GM12875 (cell line): Measurements from ENCODE around the gene OR2B2.

Experiments
- H3K4me3 ChIP-seq: one replicate; pipeline ENCODE4 v1.5.1; 2011; ENCODE audit warnings: low read depth, low read length, control low read depth
- CTCF ChIP-seq: IDR thresholded peaks from 2 replicates; pipeline ENCODE4 v1.5.1; 2011; ENCODE audit warnings: low read depth, mild to moderate bottlenecking, control low read depth, inconsistent platforms, low read length, moderate library complexity, borderline replicate concordance; ENCODE audit not compliant: insufficient read depth

OR2B2 gene

GRCh38 chr6:27871924-27872638 is 40.1 kb downstream of the OR2B2 start:
- H3K4me3 ChIP-seq: peak overlapping the region; percentile 58
- TF ChIP-seq CTCF: peak; percentile 45; the same call in 1 of the 2 replicates

- TF ChIP-seq CTCF: no peak
- no peak overlapping the region for H3K4me3 ChIP-seq
Observed at GRCh38 chr6:27870291-27870870, 41.8 kb downstream of the OR2B2 start.

- no peak for TF ChIP-seq CTCF
- H3K4me3 ChIP-seq: no peak overlapping the region
Observed at GRCh38 chr6:27868311-27868710, 43.9 kb downstream of the OR2B2 start.

GRCh38 chr6:27867945-27868300 is 44.3 kb downstream of the OR2B2 start:
- H3K4me3 ChIP-seq: no peak overlapping the region
- TF ChIP-seq CTCF: no peak

- no peak for TF ChIP-seq CTCF
- peak overlapping the region; percentile 61 for H3K4me3 ChIP-seq
Observed at GRCh38 chr6:27867051-27867944, 44.9 kb downstream of the OR2B2 start.

GRCh38 chr6:27866357-27867050 is 45.7 kb downstream of the OR2B2 start:
- peak overlapping the region; percentile 61 for H3K4me3 ChIP-seq
- no peak for TF ChIP-seq CTCF
